ENCODE results near the gene CST9.

Gene CST9

DNA sequence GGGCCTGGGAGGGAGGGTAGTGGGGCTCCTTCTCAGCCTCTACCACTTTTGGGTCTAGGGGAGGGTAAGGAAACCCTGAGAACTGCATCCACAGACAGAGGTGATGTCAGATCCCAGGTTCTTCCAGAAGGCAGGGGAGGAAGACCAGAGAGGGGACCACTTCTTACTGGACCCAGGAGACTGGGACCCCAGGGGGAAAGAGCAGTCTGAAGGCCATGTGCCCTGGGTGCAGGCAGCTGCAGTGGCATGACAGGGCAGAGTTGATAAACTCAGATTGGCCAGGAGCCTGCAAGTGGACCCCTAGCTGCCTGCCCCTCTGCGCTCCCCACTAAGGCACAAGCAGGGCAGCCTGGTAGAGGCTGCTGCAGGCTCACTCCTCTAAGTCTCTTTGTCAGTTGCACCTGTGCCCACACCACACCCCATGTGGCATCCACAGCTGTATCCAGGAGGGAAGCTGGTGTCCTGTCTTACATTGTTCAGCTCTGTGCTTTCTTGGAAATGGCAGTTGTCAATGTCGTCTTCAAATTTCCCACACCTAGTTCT is 40.1 kb downstream of the CST9 start:
- peak in 1 of 10 donors; percentile 40 for DNase-seq
- intact Hi-C loops (cut with DNase I): no loop called here

DNA sequence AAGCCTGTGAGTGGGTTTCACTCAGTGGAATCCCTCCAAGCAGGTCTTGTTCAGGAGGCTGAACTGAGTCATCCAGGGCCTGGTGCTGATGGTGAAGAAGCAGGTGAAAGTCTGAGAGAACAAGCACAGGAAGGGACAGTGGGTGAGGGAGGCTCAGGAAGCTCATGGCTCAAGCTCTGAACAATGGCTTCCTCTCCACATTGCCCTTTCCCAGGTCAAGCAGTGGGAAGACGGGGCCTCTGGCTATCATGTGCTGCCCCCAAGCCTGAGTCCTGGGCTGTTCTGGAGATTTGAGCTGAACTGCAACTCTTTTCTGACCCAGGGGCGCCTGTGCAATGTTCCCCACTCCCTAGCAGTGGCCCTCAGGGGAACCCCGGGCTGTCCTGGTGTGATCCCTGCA is 40.8 kb downstream of the CST9 start:
- peak in 1 of 10 donors; percentile 21 for DNase-seq
- intact Hi-C loops (cut with DNase I): no loop called here

DNA sequence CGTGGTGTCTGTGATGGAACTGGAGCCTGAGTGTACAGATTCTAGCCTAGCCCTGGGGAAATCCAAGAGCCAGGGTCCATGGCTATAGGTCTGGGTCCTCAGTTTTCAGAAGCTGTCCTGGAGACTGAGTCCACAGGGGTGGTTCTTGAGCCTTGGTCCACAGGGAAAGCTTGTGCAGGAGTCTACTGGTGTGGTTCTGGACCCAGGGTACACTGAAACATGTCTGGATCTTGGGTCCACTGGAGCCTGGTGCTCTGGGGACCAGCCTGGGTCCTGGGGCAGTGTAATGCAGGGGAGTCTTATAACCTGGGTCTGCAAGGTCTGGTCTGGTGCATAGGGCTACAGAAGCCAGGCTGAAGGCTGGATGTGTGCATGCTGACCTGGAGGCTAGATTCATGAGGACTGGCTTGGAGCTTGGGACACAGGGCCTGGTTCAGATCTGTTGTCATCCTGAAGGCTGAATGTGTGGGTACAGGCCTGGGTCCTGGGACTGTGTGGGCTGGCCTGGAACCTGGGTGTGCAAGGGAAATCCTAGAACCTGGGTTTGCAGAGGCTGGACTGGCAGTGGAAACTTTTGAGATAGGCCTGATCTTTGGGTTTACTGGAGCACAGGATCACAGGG is 42.9 kb downstream of the CST9 start:
- peak in 1 of 10 donors; percentile 22 for DNase-seq
- intact Hi-C loops (cut with DNase I): no loop called here

DNA sequence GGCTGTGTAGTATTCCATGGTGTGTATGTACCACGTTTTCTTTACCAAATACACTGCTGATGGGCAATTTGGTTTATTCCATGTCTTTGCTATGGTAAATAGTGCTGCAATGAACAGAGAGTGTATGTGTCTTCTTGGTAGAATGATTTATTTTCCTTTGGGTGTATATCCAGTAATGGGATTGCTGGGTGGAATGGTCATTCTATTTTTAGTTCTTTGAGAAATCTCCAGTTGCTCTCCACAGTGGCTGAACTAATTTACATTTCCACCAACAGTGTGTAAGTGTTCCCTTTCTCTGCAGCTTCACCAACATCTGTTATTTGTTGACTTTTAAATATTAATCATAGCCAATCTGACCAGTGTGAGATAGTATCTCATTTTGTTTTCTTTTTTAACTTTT is 51.3 kb downstream of the CST9 start:
- intact Hi-C loops (cut with DNase I): no loop called here
- no peak for DNase-seq
